ENCODE measurements around the gene RCOR1.

DNA sequence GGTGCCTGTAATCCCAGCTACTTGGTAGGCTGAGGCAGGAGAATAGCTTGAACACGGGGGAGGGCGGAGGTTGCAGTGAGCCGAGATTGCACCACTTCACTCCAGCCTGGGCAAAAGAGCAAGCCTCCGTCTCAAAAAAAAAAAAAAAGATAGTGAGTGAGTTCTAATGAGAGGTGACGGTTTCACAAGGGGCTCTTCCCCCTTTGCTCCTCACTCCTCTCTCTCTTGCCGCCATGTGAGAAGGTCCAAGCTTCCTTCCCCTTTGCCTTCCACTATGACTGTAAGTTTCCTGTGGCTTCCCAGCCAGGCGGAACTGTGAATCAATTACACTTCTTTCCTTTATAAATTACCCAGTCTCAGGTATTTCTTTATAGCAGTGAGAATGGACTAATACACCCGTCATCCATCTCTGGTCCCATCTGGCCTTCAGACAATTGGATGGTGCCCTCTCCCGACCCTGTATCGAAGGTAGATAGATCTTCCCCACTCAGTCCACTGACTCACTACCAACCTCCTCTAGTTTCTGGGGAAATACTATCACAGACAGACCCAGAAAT lies 27.0 kb upstream of the RCOR1 start:
- TF ChIP-seq CTCF (IDR thresholded peaks at IDR 0.05 in 8 of 11, conservative IDR thresholded peaks at IDR 0.05 in 3 of 11): no peak
- no peak for TF ChIP-seq POLR2A (IDR thresholded peaks at IDR 0.05)
- peak in 1 of 3 donors; percentile 59 for TF ChIP-seq POLR2AphosphoS5 (IDR thresholded peaks at IDR 0.05)
